DND-41 (cell line): Measurements from ENCODE around the gene CYTH4.

Experiments used
- EZH2 ChIP-seq: IDR thresholded peaks from 3 replicates; pipeline ENCODE4 v1.6.1; 2012; ENCODE audit warnings: borderline replicate concordance, low read depth, mild to moderate bottlenecking, moderate library complexity, low read length, inconsistent platforms; ENCODE audit not compliant: severe bottlenecking
- TF ChIP-seq, protein P1 (sequence below): IDR thresholded peaks from 2 replicates; pipeline ENCODE4 v1.5.1; 2012; ENCODE audit warnings: borderline replicate concordance, low read length, moderate library complexity, mild to moderate bottlenecking; ENCODE audit not compliant: poor library complexity, severe bottlenecking; ENCODE audit errors: extremely low read depth

DNA sequence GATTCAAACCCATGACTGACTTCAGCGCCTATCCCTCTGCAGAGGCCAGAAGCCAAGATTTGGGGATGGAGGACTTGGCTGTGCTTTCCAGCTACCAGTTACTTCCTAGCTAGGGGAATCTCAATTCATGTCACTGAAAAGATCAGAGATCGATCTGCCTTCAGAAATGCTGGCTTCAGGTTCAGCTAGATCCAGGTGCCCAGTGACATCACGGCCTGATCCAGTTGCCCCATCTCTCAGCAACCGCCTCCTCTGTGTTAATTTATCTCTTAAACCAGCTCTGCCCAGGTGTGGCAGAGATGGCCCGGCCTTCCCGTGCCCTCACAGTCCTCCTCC, 24.2 kb downstream of the CYTH4 start:
- TF ChIP-seq, protein P1, sequence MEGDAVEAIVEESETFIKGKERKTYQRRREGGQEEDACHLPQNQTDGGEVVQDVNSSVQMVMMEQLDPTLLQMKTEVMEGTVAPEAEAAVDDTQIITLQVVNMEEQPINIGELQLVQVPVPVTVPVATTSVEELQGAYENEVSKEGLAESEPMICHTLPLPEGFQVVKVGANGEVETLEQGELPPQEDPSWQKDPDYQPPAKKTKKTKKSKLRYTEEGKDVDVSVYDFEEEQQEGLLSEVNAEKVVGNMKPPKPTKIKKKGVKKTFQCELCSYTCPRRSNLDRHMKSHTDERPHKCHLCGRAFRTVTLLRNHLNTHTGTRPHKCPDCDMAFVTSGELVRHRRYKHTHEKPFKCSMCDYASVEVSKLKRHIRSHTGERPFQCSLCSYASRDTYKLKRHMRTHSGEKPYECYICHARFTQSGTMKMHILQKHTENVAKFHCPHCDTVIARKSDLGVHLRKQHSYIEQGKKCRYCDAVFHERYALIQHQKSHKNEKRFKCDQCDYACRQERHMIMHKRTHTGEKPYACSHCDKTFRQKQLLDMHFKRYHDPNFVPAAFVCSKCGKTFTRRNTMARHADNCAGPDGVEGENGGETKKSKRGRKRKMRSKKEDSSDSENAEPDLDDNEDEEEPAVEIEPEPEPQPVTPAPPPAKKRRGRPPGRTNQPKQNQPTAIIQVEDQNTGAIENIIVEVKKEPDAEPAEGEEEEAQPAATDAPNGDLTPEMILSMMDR = no peak
- TF ChIP-seq EZH2 = no peak
